Measurements from ENCODE around the gene SNX7. TPM values are rescaled to one million over a fixed set of nuclear protein-coding genes. Genes with fewer than 3 reads are reported as not detected.

Gene SNX7
- total RNA-seq, 4 donors from 2014 or later: 3.4 to 14.6 (median 13.0) TPM

GRCh38 chr1:98761219-98761865, 99.8 kb downstream of the SNX7 start:
- WGBS: 79% methylated on average over 4 of the region's 4 CpGs
- peaks cover 4% of the 10 kb centered on the region for H3K36me3 ChIP-seq
- no peaks in the 10 kb centered on the region for H3K27me3 ChIP-seq
- H3K27ac ChIP-seq: no peak overlapping the region
- H3K4me3 ChIP-seq: no peak overlapping the region
- H3K9me3 ChIP-seq: no peaks in the 10 kb centered on the region
- TF ChIP-seq EP300 (IDR thresholded peaks at IDR 0.05) (no peak), POLR2A (IDR thresholded peaks at IDR 0.05) (no peak), POLR2AphosphoS5 (IDR thresholded peaks at IDR 0.05) (no peak)
- TF ChIP-seq, protein P1, sequence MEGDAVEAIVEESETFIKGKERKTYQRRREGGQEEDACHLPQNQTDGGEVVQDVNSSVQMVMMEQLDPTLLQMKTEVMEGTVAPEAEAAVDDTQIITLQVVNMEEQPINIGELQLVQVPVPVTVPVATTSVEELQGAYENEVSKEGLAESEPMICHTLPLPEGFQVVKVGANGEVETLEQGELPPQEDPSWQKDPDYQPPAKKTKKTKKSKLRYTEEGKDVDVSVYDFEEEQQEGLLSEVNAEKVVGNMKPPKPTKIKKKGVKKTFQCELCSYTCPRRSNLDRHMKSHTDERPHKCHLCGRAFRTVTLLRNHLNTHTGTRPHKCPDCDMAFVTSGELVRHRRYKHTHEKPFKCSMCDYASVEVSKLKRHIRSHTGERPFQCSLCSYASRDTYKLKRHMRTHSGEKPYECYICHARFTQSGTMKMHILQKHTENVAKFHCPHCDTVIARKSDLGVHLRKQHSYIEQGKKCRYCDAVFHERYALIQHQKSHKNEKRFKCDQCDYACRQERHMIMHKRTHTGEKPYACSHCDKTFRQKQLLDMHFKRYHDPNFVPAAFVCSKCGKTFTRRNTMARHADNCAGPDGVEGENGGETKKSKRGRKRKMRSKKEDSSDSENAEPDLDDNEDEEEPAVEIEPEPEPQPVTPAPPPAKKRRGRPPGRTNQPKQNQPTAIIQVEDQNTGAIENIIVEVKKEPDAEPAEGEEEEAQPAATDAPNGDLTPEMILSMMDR (IDR thresholded peaks at IDR 0.05): no peak
- H3K4me1 ChIP-seq: no peaks in the 10 kb centered on the region
- no peak for DNase-seq (ENCODE audit: low spot score in 2 of 2)

- Histone ChIP-seq H3K9me3 (no peaks in the 10 kb centered on the region), H3K4me3 (no peak overlapping the region), H3K27me3 (no peaks in the 10 kb centered on the region), H3K4me1 (no peaks in the 10 kb centered on the region), H3K36me3 (no peaks in the 10 kb centered on the region), H3K27ac (no peak overlapping the region)
- WGBS: 71% methylated on average over 3 of the region's 3 CpGs
- no peak for DNase-seq (ENCODE audit: low spot score in 2 of 2)
- TF ChIP-seq POLR2A (IDR thresholded peaks at IDR 0.05) (no peak), POLR2AphosphoS5 (IDR thresholded peaks at IDR 0.05) (no peak), EP300 (IDR thresholded peaks at IDR 0.05) (no peak)
- TF ChIP-seq, protein P1 (IDR thresholded peaks at IDR 0.05): no peak
These were observed 102.1 kb downstream of the SNX7 start for GRCh38 chr1:98763488-98764150.

DNA sequence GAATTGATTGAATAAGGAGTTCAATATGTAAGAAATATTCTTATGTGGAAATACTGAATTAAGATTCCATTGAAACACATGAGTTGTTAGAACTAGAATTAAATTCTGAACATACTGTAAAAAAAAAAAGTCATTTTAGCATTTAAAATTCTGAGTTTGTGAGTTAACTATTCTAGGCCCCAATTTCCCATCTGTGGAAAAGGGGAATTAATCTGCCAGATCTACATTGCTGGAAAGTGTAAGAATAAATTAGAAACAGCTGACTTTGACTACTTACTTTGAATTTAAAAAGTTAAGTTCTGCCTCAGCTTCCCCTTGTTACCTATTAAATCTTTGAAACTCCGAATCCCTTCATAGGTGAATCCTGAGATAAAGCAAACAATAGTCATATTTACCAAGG, 103.0 kb downstream of the SNX7 start:
- H3K9me3 ChIP-seq: no peaks in the 10 kb centered on the region
- H3K36me3 ChIP-seq: no peaks in the 10 kb centered on the region
- no peak overlapping the region for H3K4me3 ChIP-seq
- H3K4me1 ChIP-seq: no peaks in the 10 kb centered on the region
- no peak overlapping the region for H3K27ac ChIP-seq
- no peak for DNase-seq (ENCODE audit: low spot score in 2 of 2)
- TF ChIP-seq EP300 (IDR thresholded peaks at IDR 0.05) (no peak), POLR2AphosphoS5 (IDR thresholded peaks at IDR 0.05) (no peak), POLR2A (IDR thresholded peaks at IDR 0.05) (no peak)
- TF ChIP-seq, protein P1 (IDR thresholded peaks at IDR 0.05): no peak
- WGBS: 58% methylated on average over 1 of the region's 1 CpG
- H3K27me3 ChIP-seq: no peaks in the 10 kb centered on the region

DNA sequence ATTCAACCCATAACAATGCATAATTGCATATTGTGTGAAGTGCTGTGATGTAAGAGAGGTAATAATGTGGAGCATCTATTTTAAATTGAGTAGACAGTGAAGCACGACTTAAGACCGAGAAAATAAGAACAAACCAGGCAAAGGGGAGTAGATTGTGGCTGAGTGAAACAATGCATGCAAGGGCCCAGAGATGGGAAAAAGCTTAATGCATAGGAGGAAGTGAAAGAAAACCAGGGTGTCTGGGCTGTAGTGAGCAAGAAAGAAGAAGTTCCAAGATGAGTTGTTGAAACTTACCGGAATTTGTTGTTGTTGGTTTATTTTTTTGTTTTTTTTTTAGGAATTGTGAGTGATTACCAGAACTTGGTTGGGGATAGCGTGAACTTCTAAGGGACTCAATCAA, 104.7 kb downstream of the SNX7 start:
- Histone ChIP-seq H3K36me3 (no peaks in the 10 kb centered on the region), H3K27ac (no peak overlapping the region), H3K9me3 (no peaks in the 10 kb centered on the region), H3K4me3 (no peak overlapping the region), H3K4me1 (no peaks in the 10 kb centered on the region), H3K27me3 (no peaks in the 10 kb centered on the region)
- no peak for DNase-seq (ENCODE audit: low spot score in 2 of 2)
- WGBS: 87% methylated on average over 4 of the region's 4 CpGs
- TF ChIP-seq POLR2A (IDR thresholded peaks at IDR 0.05) (no peak), POLR2AphosphoS5 (IDR thresholded peaks at IDR 0.05) (no peak)
- TF ChIP-seq, protein P1 (IDR thresholded peaks at IDR 0.05): no peak

GRCh38 chr1:98769162-98769561, 107.6 kb downstream of the SNX7 start:
- DNase-seq (ENCODE audit: low spot score in 2 of 2): no peak
- no peaks in the 10 kb centered on the region for H3K36me3 ChIP-seq
- TF ChIP-seq POLR2A (IDR thresholded peaks at IDR 0.05) (no peak), POLR2AphosphoS5 (IDR thresholded peaks at IDR 0.05) (no peak), EP300 (IDR thresholded peaks at IDR 0.05) (no peak)
- TF ChIP-seq, protein P1 (IDR thresholded peaks at IDR 0.05): no peak
- no peaks in the 10 kb centered on the region for H3K27me3 ChIP-seq
- H3K4me3 ChIP-seq: no peak overlapping the region
- 62% methylated on average over 3 of the region's 3 CpGs for WGBS
- no peaks in the 10 kb centered on the region for H3K9me3 ChIP-seq
- no peak overlapping the region for H3K27ac ChIP-seq
- H3K4me1 ChIP-seq: no peaks in the 10 kb centered on the region
